K562 (cell line): ENCODE data around the gene FIGNL1. TPM values are rescaled to one million over a fixed set of nuclear protein-coding genes. Genes with fewer than 3 reads are reported as not detected.

Experiments used
- CBX3 ChIP-seq, 2 experiments: IDR thresholded peaks; 1 replicate in 1 of 2; 2 replicates in 1 of 2; pipeline ENCODE4 v1.6.1; 2012; ENCODE audit warnings: inconsistent platforms in 2 of 2, low read length in 2 of 2, borderline replicate concordance in 1 of 2, control low read depth in 1 of 2
- CBX8 ChIP-seq: fragments of 200-600 bp; sonication (generic); IDR thresholded peaks from 2 replicates; pipeline ENCODE4 v1.6.1; 2012; ENCODE audit warnings: borderline replicate concordance, mixed run types, low read depth, mild to moderate bottlenecking, moderate library complexity, mixed read lengths, low read length, control low read depth, inconsistent platforms; ENCODE audit not compliant: poor library complexity, severe bottlenecking; ENCODE audit errors: extremely low read depth
- CREB3L1 ChIP-seq: fragments of 450-650 bp; IDR thresholded peaks from 2 replicates; pipeline ENCODE4 v1.6.1; 2014; ENCODE audit warnings: low read depth, mild to moderate bottlenecking, moderate library complexity, borderline replicate concordance
- CTBP1 ChIP-seq: fragments of 450-650 bp; IDR thresholded peaks from 2 replicates; pipeline ENCODE4 v1.6.1; 2016; ENCODE audit warnings: borderline replicate concordance
- E2F6 ChIP-seq, 2 experiments: IDR thresholded peaks; 2 replicates each; pipeline ENCODE4 v1.6.1; 2011; ENCODE audit warnings: borderline replicate concordance in 1 of 2, control low read depth in 1 of 2, low read depth in 1 of 2, low read length in 1 of 2, mild to moderate bottlenecking in 1 of 2, mixed read lengths in 1 of 2, moderate library complexity in 1 of 2; ENCODE audit not compliant: insufficient read depth in 1 of 2, insufficient read length in 1 of 2, poor library complexity in 1 of 2, severe bottlenecking in 1 of 2; ENCODE audit errors: extremely low read depth in 1 of 2
- E4F1 ChIP-seq: fragments of 250-450 bp; sonication (Bioruptor Pico); IDR thresholded peaks from 2 replicates; pipeline ENCODE4 v1.5.0; 2021; ENCODE audit warnings: mild to moderate bottlenecking, borderline replicate concordance
- MAFF ChIP-seq: IDR thresholded peaks from 2 replicates; pipeline ENCODE4 v1.6.1; 2012; ENCODE audit warnings: low read length, improper control_type of control experiment
- PRDM10 ChIP-seq: fragments of 450-650 bp; IDR thresholded peaks from 2 replicates; pipeline ENCODE4 v1.6.1; 2018; ENCODE audit not compliant: partially characterized antibody
- RFX7 ChIP-seq: fragments of 250-450 bp; sonication (Bioruptor Pico); IDR thresholded peaks from 2 replicates; pipeline ENCODE4 v1.5.1; 2021; ENCODE audit warnings: mild to moderate bottlenecking
- TOE1 ChIP-seq, 2 experiments: fragments of 450-650 bp in 1 of 2; sonication (generic) in 1 of 2; formaldehyde crosslinking in 1 of 2; IDR thresholded peaks; 2 replicates each; pipeline versions ENCODE4 v1.7.1 to v1.8.0; 2016 to 2022; ENCODE audit warnings: borderline replicate concordance in 2 of 2, mild to moderate bottlenecking in 2 of 2, antibody characterized with exemption in 1 of 2, inconsistent platforms in 1 of 2, low read depth in 1 of 2, missing genetic modification reagents in 1 of 2, moderate library complexity in 1 of 2
- ZNF232 ChIP-seq: sonication (generic); formaldehyde crosslinking; IDR thresholded peaks from 2 replicates; pipeline ENCODE4 v1.8.0; 2022; ENCODE audit warnings: mild to moderate bottlenecking, missing genetic modification reagents
- ZNF253 ChIP-seq: fragments of 250-450 bp; sonication (Bioruptor Pico); conservative IDR thresholded peaks from 2 replicates; pipeline ENCODE4 v1.6.1; 2021; ENCODE audit warnings: mild to moderate bottlenecking
- ZNF282 ChIP-seq: sonication (generic); formaldehyde crosslinking; IDR thresholded peaks from 2 replicates; pipeline ENCODE4 v1.8.1; 2023; ENCODE audit warnings: missing genetic modification reagents
- ZNF41 ChIP-seq: fragments of 250-450 bp; sonication (Bioruptor Pico); conservative IDR thresholded peaks from 2 replicates; pipeline ENCODE4 v1.4.0; 2020; ENCODE audit warnings: mild to moderate bottlenecking
- ZNF586 ChIP-seq: fragments of 450-650 bp; formaldehyde crosslinking; conservative IDR thresholded peaks from 2 replicates; pipeline ENCODE4 v1.4.0; 2020; ENCODE audit warnings: mild to moderate bottlenecking, moderate library complexity
- ZNF668 ChIP-seq: fragments of 250-450 bp; sonication (Bioruptor Pico); IDR thresholded peaks from 2 replicates; pipeline ENCODE4 v1.8.0; 2022; ENCODE audit warnings: mild to moderate bottlenecking, inconsistent platforms
- ZNF76 ChIP-seq: fragments of 250-450 bp; sonication (Bioruptor Pico); IDR thresholded peaks from 2 replicates; pipeline ENCODE4 v1.4.0; 2020; ENCODE audit warnings: mild to moderate bottlenecking, moderate library complexity, borderline replicate concordance
- polyA plus RNA-seq, 8 experiments: library from polyadenylated mRNA; depleted of rRNA in 4 of 8; stranded (reverse) in 5 of 8; unstranded in 3 of 8; fragments of >200 nt; fragmentation: Nextera tagmentation in 2 of 8; fragmentation: Illumina TruSeq in 1 of 8; extraction: Ambion mirVana in 2 of 8; extraction: Trizol in 1 of 8; gene quantifications; 2 replicates each; pipeline versions ENCODE4 v1.2.1 to v1.2.3, GENCODE V29; 2011 to 2014; ENCODE audit warnings: inconsistent platforms in 1 of 8, missing spikeins in 1 of 8
- total RNA-seq, 7 experiments: library from RNA; depleted of rRNA in 6 of 7; stranded (reverse); fragments of >200 nt in 6 of 7; fragmentation: Illumina TruSeq in 2 of 7; extraction: Trizol in 2 of 7; gene quantifications; 2 replicates each; pipeline versions ENCODE4 v1.2.1 to v1.2.3, GENCODE V29; 2011 to 2021; ENCODE audit warnings: low replicate concordance in 1 of 7

The FIGNL1 gene
- total and polyA plus RNA-seq, 9 of the 15 experiments (the other 6 are each of a cell fraction or from before 2014, with no cell fraction given) = 15.5 to 48.3 (median 27.6) TPM

- TF ChIP-seq CREB3L1 = peak; percentile 35; the same call in 1 of the 2 replicates
- no peak for TF ChIP-seq CBX3 (IDR thresholded peaks at IDR 0.05; ENCODE audit: borderline replicate concordance in 1 of 2, low read length in 2 of 2)
- no peak for TF ChIP-seq ZNF282
- TF ChIP-seq ZNF76 (CRISPR knock-in tag) = no peak
- TF ChIP-seq TOE1 (IDR thresholded peaks at IDR 0.05; ENCODE audit: borderline replicate concordance) = no peak; the same call in 1 of the 2 replicates
- TF ChIP-seq TOE1 (CRISPR knock-in tag; IDR thresholded peaks at IDR 0.05; ENCODE audit: borderline replicate concordance, low read depth) = no peak
- TF ChIP-seq PRDM10 = no peak
- no peak for TF ChIP-seq ZNF232 (CRISPR knock-in tag)
- TF ChIP-seq ZNF668 (CRISPR knock-in tag) = no peak
- TF ChIP-seq ZNF253 (CRISPR knock-in tag) = no peak
- no peak for TF ChIP-seq RFX7 (CRISPR knock-in tag)
- no peak for TF ChIP-seq ZNF586 (CRISPR knock-in tag)
- TF ChIP-seq E2F6 (IDR thresholded peaks at IDR 0.05; ENCODE audit: borderline replicate concordance in 1 of 2, extremely low read depth in 1 of 2, insufficient read depth in 1 of 2, insufficient read length in 1 of 2, low read depth in 1 of 2, low read length in 1 of 2, poor library complexity in 1 of 2, severe bottlenecking in 1 of 2) = peak; percentile 87 to 92
- TF ChIP-seq CBX8 = no peak
- no peak for TF ChIP-seq E4F1 (CRISPR knock-in tag)
- TF ChIP-seq MAFF = no peak
- peak; percentile 94 for TF ChIP-seq CTBP1
- no peak for TF ChIP-seq ZNF41 (CRISPR knock-in tag)
These were observed at the start of gene FIGNL1 (continued) for GRCh38 chr7:50449881-50450589.
